Liver (tissue), 3 donors: ENCODE results near the gene CDH23.

ENCODE experiments used
- GABPA ChIP-seq, 2 donors: IDR thresholded peaks in 1 of 2; conservative IDR thresholded peaks in 1 of 2; 2 replicates each; pipeline ENCODE4 v1.6.1; 2016; ENCODE audit warnings: antibody characterized with exemption in 2 of 2, mild to moderate bottlenecking in 1 of 2, moderate library complexity in 1 of 2
- HNF4A ChIP-seq, 2 donors: conservative IDR thresholded peaks; 2 replicates each; pipeline ENCODE4 v1.6.1; 2016; ENCODE audit warnings: antibody characterized with exemption in 2 of 2, mild to moderate bottlenecking in 2 of 2
- NR2F2 ChIP-seq: IDR thresholded peaks from 2 replicates; pipeline ENCODE4 v1.6.1; 2016; ENCODE audit warnings: antibody characterized with exemption
- RAD21 ChIP-seq, 2 donors: IDR thresholded peaks; 2 replicates each; pipeline ENCODE4 v1.6.1; 2016; ENCODE audit warnings: antibody characterized with exemption in 2 of 2, mild to moderate bottlenecking in 2 of 2
- RXRA ChIP-seq, 2 donors: IDR thresholded peaks; 2 replicates each; pipeline ENCODE4 v1.6.1; 2017 to 2018; ENCODE audit warnings: antibody characterized with exemption in 2 of 2, mild to moderate bottlenecking in 1 of 2
- TF ChIP-seq, protein P1 (sequence below): IDR thresholded peaks from 2 replicates; pipeline ENCODE4 v1.6.1; 2016; ENCODE audit warnings: antibody characterized with exemption, mild to moderate bottlenecking
- TF ChIP-seq, protein P2 (sequence below): IDR thresholded peaks from 2 replicates; pipeline ENCODE4 v1.6.1; 2016; ENCODE audit warnings: antibody characterized with exemption
- TF ChIP-seq, protein P3 (sequence below): fragments of 150-350 bp; IDR thresholded peaks from 2 replicates; pipeline ENCODE4 v1.5.1; 2017; ENCODE audit warnings: improper control_type of control experiment, low read depth, low read length; ENCODE audit not compliant: missing input control
- donor health status: healthy.
- donor health status: healthy.

DNA sequence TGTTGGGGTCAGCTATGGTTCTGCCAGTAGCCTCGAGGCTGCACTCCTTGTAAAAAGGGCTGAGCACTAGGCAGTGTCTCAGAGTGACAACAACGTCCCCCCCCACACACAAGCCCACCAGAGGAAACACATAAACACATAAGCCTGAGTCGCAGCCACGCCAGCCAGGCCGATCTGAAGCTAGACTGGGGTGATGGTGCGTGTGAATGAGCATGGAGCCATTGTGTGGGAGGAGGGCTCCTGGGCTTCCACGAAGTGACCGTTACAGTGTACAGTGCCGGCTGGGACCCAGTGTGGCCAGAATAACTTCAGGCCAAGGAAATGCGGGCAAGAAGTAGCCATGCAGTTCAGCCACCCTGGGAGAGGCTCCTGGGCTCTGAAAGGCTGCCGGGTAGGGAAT, 326.6 kb downstream of the CDH23 start:
- TF ChIP-seq NR2F2 (no peak), RAD21 (IDR thresholded peaks at IDR 0.05) (no peak), HNF4A (conservative IDR thresholded peaks at IDR 0.05) (no peak), RXRA (IDR thresholded peaks at IDR 0.05) (no peak), GABPA (IDR thresholded peaks at IDR 0.05 in 1 of 2, conservative IDR thresholded peaks at IDR 0.05 in 1 of 2) (no peak)
- TF ChIP-seq, protein P1, sequence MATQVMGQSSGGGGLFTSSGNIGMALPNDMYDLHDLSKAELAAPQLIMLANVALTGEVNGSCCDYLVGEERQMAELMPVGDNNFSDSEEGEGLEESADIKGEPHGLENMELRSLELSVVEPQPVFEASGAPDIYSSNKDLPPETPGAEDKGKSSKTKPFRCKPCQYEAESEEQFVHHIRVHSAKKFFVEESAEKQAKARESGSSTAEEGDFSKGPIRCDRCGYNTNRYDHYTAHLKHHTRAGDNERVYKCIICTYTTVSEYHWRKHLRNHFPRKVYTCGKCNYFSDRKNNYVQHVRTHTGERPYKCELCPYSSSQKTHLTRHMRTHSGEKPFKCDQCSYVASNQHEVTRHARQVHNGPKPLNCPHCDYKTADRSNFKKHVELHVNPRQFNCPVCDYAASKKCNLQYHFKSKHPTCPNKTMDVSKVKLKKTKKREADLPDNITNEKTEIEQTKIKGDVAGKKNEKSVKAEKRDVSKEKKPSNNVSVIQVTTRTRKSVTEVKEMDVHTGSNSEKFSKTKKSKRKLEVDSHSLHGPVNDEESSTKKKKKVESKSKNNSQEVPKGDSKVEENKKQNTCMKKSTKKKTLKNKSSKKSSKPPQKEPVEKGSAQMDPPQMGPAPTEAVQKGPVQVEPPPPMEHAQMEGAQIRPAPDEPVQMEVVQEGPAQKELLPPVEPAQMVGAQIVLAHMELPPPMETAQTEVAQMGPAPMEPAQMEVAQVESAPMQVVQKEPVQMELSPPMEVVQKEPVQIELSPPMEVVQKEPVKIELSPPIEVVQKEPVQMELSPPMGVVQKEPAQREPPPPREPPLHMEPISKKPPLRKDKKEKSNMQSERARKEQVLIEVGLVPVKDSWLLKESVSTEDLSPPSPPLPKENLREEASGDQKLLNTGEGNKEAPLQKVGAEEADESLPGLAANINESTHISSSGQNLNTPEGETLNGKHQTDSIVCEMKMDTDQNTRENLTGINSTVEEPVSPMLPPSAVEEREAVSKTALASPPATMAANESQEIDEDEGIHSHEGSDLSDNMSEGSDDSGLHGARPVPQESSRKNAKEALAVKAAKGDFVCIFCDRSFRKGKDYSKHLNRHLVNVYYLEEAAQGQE, result no peak
- TF ChIP-seq, protein P2, sequence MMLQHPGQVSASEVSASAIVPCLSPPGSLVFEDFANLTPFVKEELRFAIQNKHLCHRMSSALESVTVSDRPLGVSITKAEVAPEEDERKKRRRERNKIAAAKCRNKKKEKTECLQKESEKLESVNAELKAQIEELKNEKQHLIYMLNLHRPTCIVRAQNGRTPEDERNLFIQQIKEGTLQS, result no peak
- TF ChIP-seq, protein P3, sequence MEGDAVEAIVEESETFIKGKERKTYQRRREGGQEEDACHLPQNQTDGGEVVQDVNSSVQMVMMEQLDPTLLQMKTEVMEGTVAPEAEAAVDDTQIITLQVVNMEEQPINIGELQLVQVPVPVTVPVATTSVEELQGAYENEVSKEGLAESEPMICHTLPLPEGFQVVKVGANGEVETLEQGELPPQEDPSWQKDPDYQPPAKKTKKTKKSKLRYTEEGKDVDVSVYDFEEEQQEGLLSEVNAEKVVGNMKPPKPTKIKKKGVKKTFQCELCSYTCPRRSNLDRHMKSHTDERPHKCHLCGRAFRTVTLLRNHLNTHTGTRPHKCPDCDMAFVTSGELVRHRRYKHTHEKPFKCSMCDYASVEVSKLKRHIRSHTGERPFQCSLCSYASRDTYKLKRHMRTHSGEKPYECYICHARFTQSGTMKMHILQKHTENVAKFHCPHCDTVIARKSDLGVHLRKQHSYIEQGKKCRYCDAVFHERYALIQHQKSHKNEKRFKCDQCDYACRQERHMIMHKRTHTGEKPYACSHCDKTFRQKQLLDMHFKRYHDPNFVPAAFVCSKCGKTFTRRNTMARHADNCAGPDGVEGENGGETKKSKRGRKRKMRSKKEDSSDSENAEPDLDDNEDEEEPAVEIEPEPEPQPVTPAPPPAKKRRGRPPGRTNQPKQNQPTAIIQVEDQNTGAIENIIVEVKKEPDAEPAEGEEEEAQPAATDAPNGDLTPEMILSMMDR, result no peak
